K562 (cell line): ENCODE measurements around the gene AK4. TPM values are rescaled to one million over a fixed set of nuclear protein-coding genes. Genes with fewer than 3 reads are reported as not detected.

ENCODE experiments used
- ADNP ChIP-seq: fragments of 200-800 bp; sonication (Bioruptor generic); IDR thresholded peaks from 2 replicates; pipeline ENCODE4 v1.6.1; 2016; ENCODE audit warnings: missing genetic modification characterization, missing compliant biosample characterization
- ARNT ChIP-seq, 2 experiments: fragments of 450-650 bp; IDR thresholded peaks; 2 replicates each; pipeline ENCODE4 v1.6.1; 2016; ENCODE audit warnings: mild to moderate bottlenecking in 1 of 2
- ATF1 ChIP-seq, 2 experiments: fragments of 450-650 bp in 1 of 2; IDR thresholded peaks; 2 replicates each; pipeline ENCODE4 v1.6.1; 2016; ENCODE audit warnings: missing compliant biosample characterization in 1 of 2, missing genetic modification characterization in 1 of 2
- CCNT2 ChIP-seq: IDR thresholded peaks from 2 replicates; pipeline ENCODE4 v1.6.1; 2011; ENCODE audit warnings: borderline replicate concordance, low read depth, mild to moderate bottlenecking, moderate library complexity, mixed read lengths, low read length; ENCODE audit not compliant: insufficient read length; ENCODE audit errors: extremely low read depth
- EHMT2 ChIP-seq: fragments of 450-650 bp; IDR thresholded peaks from 2 replicates; pipeline ENCODE4 v1.6.1; 2018; ENCODE audit warnings: antibody characterized with exemption
- ETS2 ChIP-seq: IDR thresholded peaks from 2 replicates; pipeline ENCODE4 v1.6.1; 2016; ENCODE audit warnings: borderline replicate concordance, missing genetic modification characterization, mild to moderate bottlenecking, moderate library complexity, missing compliant biosample characterization; ENCODE audit not compliant: poor library complexity, severe bottlenecking
- HDAC1 ChIP-seq, 2 experiments: fragments of 450-650 bp; IDR thresholded peaks; 2 replicates each; pipeline ENCODE4 v1.6.1; 2016 to 2017; ENCODE audit warnings: inconsistent platforms in 1 of 2, mild to moderate bottlenecking in 1 of 2, moderate library complexity in 1 of 2
- HLTF ChIP-seq: fragments of 450-650 bp; IDR thresholded peaks from 2 replicates; pipeline ENCODE4 v1.6.1; 2016
- HNRNPK ChIP-seq: fragments of 200-400 bp; formaldehyde crosslinking; IDR thresholded peaks from one replicate; pipeline ENCODE4 v1.6.1; 2018; ENCODE audit warnings: mild to moderate bottlenecking, low read depth, low read length; ENCODE audit not compliant: poor library complexity, severe bottlenecking
- KDM1A ChIP-seq, 2 experiments: fragments of 450-650 bp; IDR thresholded peaks; 2 replicates each; pipeline ENCODE4 v1.6.1; 2016; ENCODE audit warnings: mild to moderate bottlenecking in 2 of 2
- L3MBTL2 ChIP-seq: fragments of 450-650 bp; IDR thresholded peaks from 2 replicates; pipeline ENCODE4 v1.6.1; 2016; ENCODE audit warnings: mild to moderate bottlenecking, moderate library complexity
- MEIS2 ChIP-seq: fragments of 450-650 bp; IDR thresholded peaks from 2 replicates; pipeline ENCODE4 v1.6.1; 2014; ENCODE audit warnings: mild to moderate bottlenecking; ENCODE audit not compliant: partially characterized antibody
- MTA1 ChIP-seq: fragments of 450-650 bp; IDR thresholded peaks from 2 replicates; pipeline ENCODE4 v1.6.1; 2017; ENCODE audit warnings: borderline replicate concordance
- MTA2 ChIP-seq: fragments of 450-650 bp; IDR thresholded peaks from 2 replicates; pipeline ENCODE4 v1.6.1; 2016; ENCODE audit warnings: low read depth
- NCOA2 ChIP-seq, 2 experiments: fragments of 450-650 bp; IDR thresholded peaks; 2 replicates each; pipeline ENCODE4 v1.6.1; 2018; ENCODE audit warnings: mild to moderate bottlenecking in 2 of 2, moderate library complexity in 1 of 2; ENCODE audit not compliant: partially characterized antibody in 2 of 2
- PHB2 ChIP-seq: fragments of 450-650 bp; IDR thresholded peaks from 2 replicates; pipeline ENCODE4 v1.6.1; 2017; ENCODE audit warnings: low read depth
- RBM17 ChIP-seq: fragments of 200-400 bp; formaldehyde crosslinking; IDR thresholded peaks from 2 replicates; pipeline ENCODE4 v1.6.1; 2017; ENCODE audit warnings: low read depth, mild to moderate bottlenecking, low read length, borderline replicate concordance
- SMARCE1 ChIP-seq: fragments of 450-650 bp; IDR thresholded peaks from 2 replicates; pipeline ENCODE4 v1.7.1; 2016; ENCODE audit warnings: mild to moderate bottlenecking
- ZKSCAN1 ChIP-seq: fragments of 150-350 bp; IDR thresholded peaks from 2 replicates; pipeline ENCODE4 v1.6.1; 2016; ENCODE audit warnings: low read depth, low read length
- ZNF384 ChIP-seq: IDR thresholded peaks from 2 replicates; pipeline ENCODE4 v1.6.1; 2012; ENCODE audit warnings: low read depth, low read length, improper control_type of control experiment
- polyA plus RNA-seq, 8 experiments: library from polyadenylated mRNA; depleted of rRNA in 4 of 8; stranded (reverse) in 5 of 8; unstranded in 3 of 8; fragments of >200 nt; fragmentation: Nextera tagmentation in 2 of 8; fragmentation: Illumina TruSeq in 1 of 8; extraction: Ambion mirVana in 2 of 8; extraction: Trizol in 1 of 8; gene quantifications; 2 replicates each; pipeline versions ENCODE4 v1.2.1 to v1.2.3, GENCODE V29; 2011 to 2014; ENCODE audit warnings: inconsistent platforms in 1 of 8, missing spikeins in 1 of 8
- total RNA-seq, 7 experiments: library from RNA; depleted of rRNA in 6 of 7; stranded (reverse); fragments of >200 nt in 6 of 7; fragmentation: Illumina TruSeq in 2 of 7; extraction: Trizol in 2 of 7; gene quantifications; 2 replicates each; pipeline versions ENCODE4 v1.2.1 to v1.2.3, GENCODE V29; 2011 to 2021; ENCODE audit warnings: low replicate concordance in 1 of 7
- TF ChIP-seq, protein P1 (sequence below), 2 experiments: fragments of 450-650 bp in 1 of 2; IDR thresholded peaks; 2 replicates each; pipeline ENCODE4 v1.6.1; 2011 to 2017; ENCODE audit warnings: low read depth in 2 of 2, antibody characterized with exemption in 1 of 2, borderline replicate concordance in 1 of 2, low read length in 1 of 2, mild to moderate bottlenecking in 1 of 2, mixed read lengths in 1 of 2; ENCODE audit not compliant: control insufficient read depth in 1 of 2
- TF ChIP-seq, protein P2 (sequence below): sonication (generic); IDR thresholded peaks from 2 replicates; pipeline ENCODE4 v1.6.1; 2016
- TF ChIP-seq, protein P3 (sequence below), 3 experiments: IDR thresholded peaks in 2 of 3; conservative IDR thresholded peaks in 1 of 3; 2 replicates each; pipeline ENCODE4 v1.5.1; 2011 to 2012; ENCODE audit warnings: low read length in 3 of 3, mild to moderate bottlenecking in 3 of 3, control low read depth in 2 of 3, improper control_type of control experiment in 1 of 3, inconsistent platforms in 1 of 3, low read depth in 1 of 3, mixed read lengths in 1 of 3, moderate library complexity in 1 of 3; ENCODE audit not compliant: insufficient read depth in 2 of 3

Gene AK4
- total and polyA plus RNA-seq, 9 of the 15 experiments (the other 6 are each of a cell fraction or from before 2014, with no cell fraction given), result 10.4 to 96.6 (median 21.5) TPM

DNA sequence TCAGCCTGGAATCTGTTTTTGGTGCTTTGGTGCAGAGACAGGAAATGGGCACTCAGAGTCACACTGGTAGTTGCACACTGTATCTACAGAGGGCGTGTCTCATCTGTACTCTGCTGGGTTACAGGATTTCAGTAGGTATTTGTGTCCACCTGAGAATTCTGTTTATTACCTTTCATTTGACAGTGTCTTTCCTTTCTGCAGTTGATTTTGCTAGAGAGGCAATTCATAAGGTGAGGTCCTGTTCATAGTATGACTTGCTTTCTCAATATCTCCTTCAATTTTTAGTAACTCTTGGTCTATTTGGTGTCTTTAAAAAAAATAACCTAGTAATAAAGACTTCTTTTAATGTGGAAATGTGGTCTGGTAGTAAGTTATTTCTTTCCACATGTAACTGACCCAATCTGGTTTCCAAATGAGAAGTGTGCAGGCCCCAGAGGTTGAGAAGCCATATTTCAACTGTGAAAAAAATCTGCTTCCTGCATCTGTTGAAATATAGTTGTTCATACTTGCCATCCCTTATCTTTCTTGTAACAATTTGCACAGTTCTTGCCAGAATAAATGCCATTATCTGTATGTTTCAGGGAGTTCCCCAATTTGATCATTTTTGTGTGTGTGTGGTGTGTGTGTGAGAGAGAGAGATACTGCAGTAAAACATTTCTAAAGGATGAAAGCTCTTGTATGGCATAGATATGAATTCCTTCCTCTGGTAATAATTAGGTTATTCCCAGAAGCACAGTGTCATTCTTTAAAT is 82.9 kb downstream of the AK4 start (continued):
- no peak for TF ChIP-seq ETS2
- peak; percentile 97 for TF ChIP-seq SMARCE1
- peak; percentile 96 for TF ChIP-seq MTA2
- no peak for TF ChIP-seq RBM17
- TF ChIP-seq MTA1, result peak; percentile 76
- TF ChIP-seq, protein P1, sequence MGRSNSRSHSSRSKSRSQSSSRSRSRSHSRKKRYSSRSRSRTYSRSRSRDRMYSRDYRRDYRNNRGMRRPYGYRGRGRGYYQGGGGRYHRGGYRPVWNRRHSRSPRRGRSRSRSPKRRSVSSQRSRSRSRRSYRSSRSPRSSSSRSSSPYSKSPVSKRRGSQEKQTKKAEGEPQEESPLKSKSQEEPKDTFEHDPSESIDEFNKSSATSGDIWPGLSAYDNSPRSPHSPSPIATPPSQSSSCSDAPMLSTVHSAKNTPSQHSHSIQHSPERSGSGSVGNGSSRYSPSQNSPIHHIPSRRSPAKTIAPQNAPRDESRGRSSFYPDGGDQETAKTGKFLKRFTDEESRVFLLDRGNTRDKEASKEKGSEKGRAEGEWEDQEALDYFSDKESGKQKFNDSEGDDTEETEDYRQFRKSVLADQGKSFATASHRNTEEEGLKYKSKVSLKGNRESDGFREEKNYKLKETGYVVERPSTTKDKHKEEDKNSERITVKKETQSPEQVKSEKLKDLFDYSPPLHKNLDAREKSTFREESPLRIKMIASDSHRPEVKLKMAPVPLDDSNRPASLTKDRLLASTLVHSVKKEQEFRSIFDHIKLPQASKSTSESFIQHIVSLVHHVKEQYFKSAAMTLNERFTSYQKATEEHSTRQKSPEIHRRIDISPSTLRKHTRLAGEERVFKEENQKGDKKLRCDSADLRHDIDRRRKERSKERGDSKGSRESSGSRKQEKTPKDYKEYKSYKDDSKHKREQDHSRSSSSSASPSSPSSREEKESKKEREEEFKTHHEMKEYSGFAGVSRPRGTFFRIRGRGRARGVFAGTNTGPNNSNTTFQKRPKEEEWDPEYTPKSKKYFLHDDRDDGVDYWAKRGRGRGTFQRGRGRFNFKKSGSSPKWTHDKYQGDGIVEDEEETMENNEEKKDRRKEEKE (IDR thresholded peaks at IDR 0.05; ENCODE audit: borderline replicate concordance in 1 of 2, control insufficient read depth in 1 of 2, low read depth in 2 of 2, low read length in 1 of 2), result peak in 1 of 2 experiments; percentile 57; a peak in 1 of 4 replicates
- TF ChIP-seq ATF1 (CRISPR knock-in tag; IDR thresholded peaks at IDR 0.05), result no peak
- peak; percentile 26; the same call in 1 of the 2 replicates for TF ChIP-seq ATF1 (tag; IDR thresholded peaks at IDR 0.05)
- TF ChIP-seq HNRNPK, result no peak
- peak; percentile 87 to 89 for TF ChIP-seq NCOA2 (IDR thresholded peaks at IDR 0.05; ENCODE audit: partially characterized antibody in 2 of 2)
- TF ChIP-seq ARNT (IDR thresholded peaks at IDR 0.05), result peak; percentile 95 to 97
- peak; percentile 75 to 95; a peak in 3 of 4 replicates for TF ChIP-seq HDAC1 (IDR thresholded peaks at IDR 0.05)
- TF ChIP-seq ZNF384, result peak; percentile 84
- peak; percentile 92 for TF ChIP-seq MEIS2
- TF ChIP-seq HLTF, result peak; percentile 90; the same call in 1 of the 2 replicates
- TF ChIP-seq, protein P2, sequence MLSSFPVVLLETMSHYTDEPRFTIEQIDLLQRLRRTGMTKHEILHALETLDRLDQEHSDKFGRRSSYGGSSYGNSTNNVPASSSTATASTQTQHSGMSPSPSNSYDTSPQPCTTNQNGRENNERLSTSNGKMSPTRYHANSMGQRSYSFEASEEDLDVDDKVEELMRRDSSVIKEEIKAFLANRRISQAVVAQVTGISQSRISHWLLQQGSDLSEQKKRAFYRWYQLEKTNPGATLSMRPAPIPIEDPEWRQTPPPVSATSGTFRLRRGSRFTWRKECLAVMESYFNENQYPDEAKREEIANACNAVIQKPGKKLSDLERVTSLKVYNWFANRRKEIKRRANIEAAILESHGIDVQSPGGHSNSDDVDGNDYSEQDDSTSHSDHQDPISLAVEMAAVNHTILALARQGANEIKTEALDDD, result peak; percentile 35; the same call in 1 of the 2 replicates
- peak; percentile 97 for TF ChIP-seq PHB2
- TF ChIP-seq ADNP (tag), result peak; percentile 46
- peak; percentile 53; the same call in 1 of the 2 replicates for TF ChIP-seq EHMT2
- peak; percentile 94 for TF ChIP-seq CCNT2
- 0 out of 2 replicates have a peak, but pooled peaks have one; percentile 25 for TF ChIP-seq L3MBTL2
- TF ChIP-seq ZKSCAN1, result 0 out of 2 replicates have a peak, but pooled peaks have one; percentile 39
- peak; percentile 96 to 98 for TF ChIP-seq KDM1A (IDR thresholded peaks at IDR 0.05)
- TF ChIP-seq, protein P3, sequence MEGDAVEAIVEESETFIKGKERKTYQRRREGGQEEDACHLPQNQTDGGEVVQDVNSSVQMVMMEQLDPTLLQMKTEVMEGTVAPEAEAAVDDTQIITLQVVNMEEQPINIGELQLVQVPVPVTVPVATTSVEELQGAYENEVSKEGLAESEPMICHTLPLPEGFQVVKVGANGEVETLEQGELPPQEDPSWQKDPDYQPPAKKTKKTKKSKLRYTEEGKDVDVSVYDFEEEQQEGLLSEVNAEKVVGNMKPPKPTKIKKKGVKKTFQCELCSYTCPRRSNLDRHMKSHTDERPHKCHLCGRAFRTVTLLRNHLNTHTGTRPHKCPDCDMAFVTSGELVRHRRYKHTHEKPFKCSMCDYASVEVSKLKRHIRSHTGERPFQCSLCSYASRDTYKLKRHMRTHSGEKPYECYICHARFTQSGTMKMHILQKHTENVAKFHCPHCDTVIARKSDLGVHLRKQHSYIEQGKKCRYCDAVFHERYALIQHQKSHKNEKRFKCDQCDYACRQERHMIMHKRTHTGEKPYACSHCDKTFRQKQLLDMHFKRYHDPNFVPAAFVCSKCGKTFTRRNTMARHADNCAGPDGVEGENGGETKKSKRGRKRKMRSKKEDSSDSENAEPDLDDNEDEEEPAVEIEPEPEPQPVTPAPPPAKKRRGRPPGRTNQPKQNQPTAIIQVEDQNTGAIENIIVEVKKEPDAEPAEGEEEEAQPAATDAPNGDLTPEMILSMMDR (IDR thresholded peaks at IDR 0.05 in 2 of 3, conservative IDR thresholded peaks at IDR 0.05 in 1 of 3; ENCODE audit: insufficient read depth in 2 of 3, low read depth in 1 of 3, low read length in 3 of 3), result peak in 2 of 3 experiments; percentile 18 to 22; a peak in 1 of 6 replicates
